ENCODE results near the gene EYS.
"Not testable (repeated sequence)": the region's sequence is repeated elsewhere in the genome, so short reads cannot be mapped to it uniquely, and the experiment has no call there.

The EYS gene

DNA sequence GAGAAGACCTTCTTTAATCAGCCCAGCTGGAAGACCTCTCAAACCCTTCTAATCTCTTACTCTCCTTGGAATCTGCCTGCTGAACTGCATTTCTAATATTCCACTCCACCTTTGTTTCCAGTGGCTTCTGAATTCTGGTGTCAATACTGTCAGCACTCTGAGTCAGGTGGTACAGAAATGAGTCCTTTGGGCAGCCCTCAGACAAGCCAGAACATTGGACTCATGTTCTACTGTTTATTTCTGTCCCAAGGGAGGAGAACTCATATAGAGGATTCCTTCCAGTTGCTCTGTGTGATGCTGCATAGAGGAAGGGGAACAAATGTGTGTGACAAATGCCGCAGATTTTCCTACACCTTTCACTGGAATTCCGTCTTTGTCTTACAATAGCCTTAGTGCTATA lies 1956.6 kb downstream of the EYS start:
- no peak for DNase-seq (ENCODE audit: low read depth)
- H3K4me3 ChIP-seq (ENCODE audit: low read depth, low read length): no peak overlapping the region
- no peak for TF ChIP-seq CTCF (IDR thresholded peaks at IDR 0.05; ENCODE audit: insufficient read depth, low read depth, low read length, missing control alignments)

DNA sequence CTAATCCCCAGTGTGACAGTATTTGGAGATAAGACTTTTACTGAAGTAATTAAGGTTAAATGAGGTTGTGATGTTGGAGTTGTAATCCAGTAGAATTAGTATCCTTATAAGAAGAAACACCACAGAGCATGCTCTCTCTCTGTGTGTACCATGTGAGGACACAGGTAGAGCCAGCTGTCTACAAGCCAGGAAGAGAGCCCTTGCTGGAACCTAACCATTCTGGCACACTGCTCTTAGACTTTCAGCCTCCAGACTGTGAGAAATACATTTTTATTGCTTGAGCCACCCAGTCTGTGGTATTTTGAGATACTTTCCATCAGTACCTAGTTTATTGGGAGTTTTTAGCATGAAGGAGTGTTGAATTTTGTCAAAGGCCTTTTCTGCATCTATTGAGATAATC lies 1961.2 kb downstream of the EYS start:
- DNase-seq (ENCODE audit: low read depth): no peak
- no peak overlapping the region for H3K4me3 ChIP-seq (ENCODE audit: low read depth, low read length)
- no peak for TF ChIP-seq CTCF (IDR thresholded peaks at IDR 0.05; ENCODE audit: insufficient read depth, low read depth, low read length, missing control alignments)

- no peak for DNase-seq (ENCODE audit: low read depth)
- no peak for TF ChIP-seq CTCF (IDR thresholded peaks at IDR 0.05; ENCODE audit: insufficient read depth, low read depth, low read length, missing control alignments)
- no peak overlapping the region for H3K4me3 ChIP-seq (ENCODE audit: low read depth, low read length)
These were observed 1962.2 kb downstream of the EYS start for GRCh38 chr6:63744810-63745209.

DNA sequence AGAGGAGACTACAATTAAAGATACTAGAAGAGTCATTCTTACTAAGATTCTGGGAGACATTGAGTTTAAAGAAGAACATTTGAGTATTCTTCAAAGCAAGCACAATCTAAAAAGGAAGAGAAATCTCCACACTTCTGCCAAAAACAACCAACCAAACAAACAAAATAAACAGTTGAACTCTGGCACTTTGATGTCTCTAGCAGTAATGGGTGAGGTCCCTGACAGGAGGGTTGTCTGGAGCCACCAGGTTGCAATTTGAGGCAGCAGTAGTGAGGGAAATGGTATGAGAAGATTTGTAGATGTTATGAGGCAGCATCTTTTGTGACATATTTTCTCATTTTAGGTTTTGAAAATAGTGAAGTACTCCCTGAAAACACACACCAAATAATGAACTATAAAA lies 1963.3 kb downstream of the EYS start:
- DNase-seq (ENCODE audit: low read depth): no peak
- TF ChIP-seq CTCF (IDR thresholded peaks at IDR 0.05; ENCODE audit: insufficient read depth, low read depth, low read length, missing control alignments): no peak
- H3K4me3 ChIP-seq (ENCODE audit: low read depth, low read length): no peak overlapping the region

- no peak for TF ChIP-seq CTCF (IDR thresholded peaks at IDR 0.05; ENCODE audit: insufficient read depth, low read depth, low read length, missing control alignments)
- H3K4me3 ChIP-seq (ENCODE audit: low read depth, low read length): no peak overlapping the region
- DNase-seq (ENCODE audit: low read depth): no peak
These were observed 1965.0 kb downstream of the EYS start for GRCh38 chr6:63742060-63742459.

DNA sequence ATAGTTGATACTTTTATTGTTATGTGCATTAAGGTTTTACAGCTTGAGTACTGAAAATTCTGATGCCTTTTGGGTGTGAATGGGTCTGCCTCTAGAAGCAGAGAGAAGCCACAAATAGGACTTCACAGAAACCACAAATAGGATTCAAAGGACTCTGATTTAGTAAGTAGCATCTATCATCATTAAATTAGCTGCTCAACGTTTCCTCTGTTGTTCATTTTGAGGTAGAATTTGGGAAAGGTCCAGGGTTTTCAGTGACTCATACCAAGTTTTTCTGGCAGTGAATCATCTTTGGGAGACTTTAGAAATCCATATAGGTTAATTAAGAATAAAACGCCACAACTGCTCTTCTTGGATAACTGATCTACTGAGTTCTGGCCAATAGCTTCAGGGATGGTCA lies 1966.3 kb downstream of the EYS start:
- no peak for DNase-seq (ENCODE audit: low read depth)
- no peak for TF ChIP-seq CTCF (IDR thresholded peaks at IDR 0.05; ENCODE audit: insufficient read depth, low read depth, low read length, missing control alignments)
- H3K4me3 ChIP-seq (ENCODE audit: low read depth, low read length): no peak overlapping the region

- H3K4me3 ChIP-seq (ENCODE audit: low read depth, low read length): no peak overlapping the region
- TF ChIP-seq CTCF (IDR thresholded peaks at IDR 0.05; ENCODE audit: insufficient read depth, low read depth, low read length, missing control alignments): no peak
- DNase-seq (ENCODE audit: low read depth): no peak
These were observed 1967.8 kb downstream of the EYS start for GRCh38 chr6:63739094-63739687.

GRCh38 chr6:63738190-63738589 lies 1968.8 kb downstream of the EYS start:
- H3K4me3 ChIP-seq (ENCODE audit: low read depth, low read length); DNase-seq (ENCODE audit: low read depth): not testable (repeated sequence)
